Measurements from ENCODE around the gene ZBTB34.

Gene ZBTB34

GRCh38 chr9:126836216-126836615 lies 24.2 kb upstream of the ZBTB34 start:
- Histone ChIP-seq H3K79me1 (ENCODE audit: low read depth, low read length) (no peaks in the 10 kb centered on the region), H3K9ac (ENCODE audit: low read depth, low read length, poor library complexity) (no peak overlapping the region), H3K27ac (replicated peaks; ENCODE audit: low read length) (no peak overlapping the region), H2AFZ (ENCODE audit: low read length) (no peak overlapping the region), H3K23ac (ENCODE audit: low read depth, low read length, poor library complexity) (no peak overlapping the region), H3K4me2 (ENCODE audit: insufficient read depth, low read length, poor library complexity, severe bottlenecking) (no peak overlapping the region), H3K9me3 (replicated peaks in 1 of 2; ENCODE audit: control insufficient read depth in 2 of 2, insufficient read depth in 1 of 2, low read depth in 1 of 2, low read length in 2 of 2) (no peaks in the 10 kb centered on the region), H3K27me3 (ENCODE audit: control insufficient read depth in 3 of 3, insufficient read depth in 3 of 3, low read depth in 1 of 3, low read length in 3 of 3) (no peaks in the 10 kb centered on the region), H2BK15ac (ENCODE audit: low read length) (no peak overlapping the region), H3K36me3 (replicated peaks in 1 of 2; ENCODE audit: control insufficient read depth in 2 of 2, insufficient read depth in 2 of 2, low read length in 2 of 2) (peaks cover 19 to 65% of the 10 kb centered on the region in 2 donors), H2BK12ac (ENCODE audit: low read length) (no peak overlapping the region), H2BK5ac (ENCODE audit: low read length) (no peak overlapping the region), H2BK120ac (ENCODE audit: low read depth, low read length) (no peak overlapping the region), H3K4me3 (ENCODE audit: low read length in 2 of 2) (no peak overlapping the region), H3K14ac (ENCODE audit: low read length) (no peak overlapping the region), H3K18ac (ENCODE audit: low read length) (no peak overlapping the region), H3K4me1 (ENCODE audit: control insufficient read depth in 2 of 2, insufficient read depth in 1 of 2, low read depth in 1 of 2, low read length in 2 of 2) (no peaks in the 10 kb centered on the region), H4K8ac (ENCODE audit: low read depth, low read length) (no peak overlapping the region), H2AK5ac (ENCODE audit: low read depth, low read length) (no peak overlapping the region), H3K4ac (ENCODE audit: low read length) (no peak overlapping the region), H4K91ac (ENCODE audit: low read depth, low read length, poor library complexity) (no peak overlapping the region)
- WGBS, 2 donors (ENCODE audit: extremely low coverage in 2 of 2, insufficient read length in 2 of 2, insufficient replicate concordance in 1 of 2), result no CpG with 5 or more reads among the region's 2 CpGs
- DNase-seq (ENCODE audit: low spot score), result no peak

- H3K23ac ChIP-seq (ENCODE audit: low read depth, low read length, poor library complexity), result no peak overlapping the region
- H3K18ac ChIP-seq (ENCODE audit: low read length), result no peak overlapping the region
- no peaks in the 10 kb centered on the region for H3K79me1 ChIP-seq (ENCODE audit: low read depth, low read length)
- DNase-seq (ENCODE audit: low spot score), result no peak
- no peak overlapping the region for H3K14ac ChIP-seq (ENCODE audit: low read length)
- H3K27me3 ChIP-seq (ENCODE audit: control insufficient read depth in 3 of 3, insufficient read depth in 3 of 3, low read depth in 1 of 3, low read length in 3 of 3), result no peaks in the 10 kb centered on the region
- H4K8ac ChIP-seq (ENCODE audit: low read depth, low read length), result no peak overlapping the region
- H2BK120ac ChIP-seq (ENCODE audit: low read depth, low read length), result no peak overlapping the region
- no peak overlapping the region for H3K27ac ChIP-seq (replicated peaks; ENCODE audit: low read length)
- H3K36me3 ChIP-seq (replicated peaks in 1 of 2; ENCODE audit: control insufficient read depth in 2 of 2, insufficient read depth in 2 of 2, low read length in 2 of 2), result peaks cover 9 to 50% of the 10 kb centered on the region in 2 donors
- H2BK12ac ChIP-seq (ENCODE audit: low read length), result no peak overlapping the region
- H3K4me2 ChIP-seq (ENCODE audit: insufficient read depth, low read length, poor library complexity, severe bottlenecking), result no peak overlapping the region
- no peak overlapping the region for H4K91ac ChIP-seq (ENCODE audit: low read depth, low read length, poor library complexity)
- no peaks in the 10 kb centered on the region for H3K9me3 ChIP-seq (replicated peaks in 1 of 2; ENCODE audit: control insufficient read depth in 2 of 2, insufficient read depth in 1 of 2, low read depth in 1 of 2, low read length in 2 of 2)
- H2AFZ ChIP-seq (ENCODE audit: low read length), result no peak overlapping the region
- H3K4me1 ChIP-seq (ENCODE audit: control insufficient read depth in 2 of 2, insufficient read depth in 1 of 2, low read depth in 1 of 2, low read length in 2 of 2), result no peaks in the 10 kb centered on the region
- H2AK5ac ChIP-seq (ENCODE audit: low read depth, low read length), result no peak overlapping the region
- no peak overlapping the region for H3K4ac ChIP-seq (ENCODE audit: low read length)
- H2BK5ac ChIP-seq (ENCODE audit: low read length), result no peak overlapping the region
- H2BK15ac ChIP-seq (ENCODE audit: low read length), result no peak overlapping the region
- WGBS, 2 donors (ENCODE audit: extremely low coverage in 2 of 2, insufficient read length in 2 of 2, insufficient replicate concordance in 1 of 2), result no CpG with 5 or more reads among the region's 7 CpGs
- no peak overlapping the region for H3K4me3 ChIP-seq (ENCODE audit: low read length in 2 of 2)
- H3K9ac ChIP-seq (ENCODE audit: low read depth, low read length, poor library complexity), result no peak overlapping the region
Measured at GRCh38 chr9:126838055-126838811, 22.2 kb upstream of the ZBTB34 start.

DNA sequence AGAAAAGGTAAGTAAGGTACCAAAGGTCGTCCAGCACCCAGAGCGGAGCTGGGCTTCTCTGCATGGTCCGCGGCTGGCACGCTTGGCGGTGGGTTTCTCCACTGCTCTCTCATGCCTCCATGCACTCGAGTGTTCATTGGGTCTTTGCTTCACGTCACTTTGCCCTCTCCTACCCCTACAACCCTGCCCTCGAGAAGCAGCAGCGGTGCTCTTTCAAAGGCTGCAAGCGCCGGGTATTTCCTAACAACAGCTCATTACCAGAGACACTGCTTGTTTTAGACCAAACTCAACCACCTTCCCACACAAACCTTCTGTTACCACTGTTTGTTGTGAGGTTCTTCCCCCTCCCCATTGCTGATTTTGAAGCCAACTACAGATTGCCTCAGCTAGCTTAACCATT lies 21.5 kb upstream of the ZBTB34 start:
- no peak overlapping the region for H3K14ac ChIP-seq (ENCODE audit: low read length)
- H3K4me1 ChIP-seq (ENCODE audit: control insufficient read depth in 2 of 2, insufficient read depth in 1 of 2, low read depth in 1 of 2, low read length in 2 of 2), result no peaks in the 10 kb centered on the region
- peak overlapping the region; percentile 70 for H3K9ac ChIP-seq (ENCODE audit: low read depth, low read length, poor library complexity)
- DNase-seq (ENCODE audit: low spot score), result no peak
- H3K79me1 ChIP-seq (ENCODE audit: low read depth, low read length), result no peaks in the 10 kb centered on the region
- no peak overlapping the region for H4K91ac ChIP-seq (ENCODE audit: low read depth, low read length, poor library complexity)
- no peaks in the 10 kb centered on the region for H3K9me3 ChIP-seq (replicated peaks in 1 of 2; ENCODE audit: control insufficient read depth in 2 of 2, insufficient read depth in 1 of 2, low read depth in 1 of 2, low read length in 2 of 2)
- no peak overlapping the region for H3K4ac ChIP-seq (ENCODE audit: low read length)
- no peak overlapping the region for H3K4me2 ChIP-seq (ENCODE audit: insufficient read depth, low read length, poor library complexity, severe bottlenecking)
- H3K23ac ChIP-seq (ENCODE audit: low read depth, low read length, poor library complexity), result no peak overlapping the region
- H3K27me3 ChIP-seq (ENCODE audit: control insufficient read depth in 3 of 3, insufficient read depth in 3 of 3, low read depth in 1 of 3, low read length in 3 of 3), result no peaks in the 10 kb centered on the region
- no peak overlapping the region for H2BK15ac ChIP-seq (ENCODE audit: low read length)
- no peak overlapping the region for H3K27ac ChIP-seq (replicated peaks; ENCODE audit: low read length)
- H3K4me3 ChIP-seq (ENCODE audit: low read length in 2 of 2), result no peak overlapping the region
- no peak overlapping the region for H4K8ac ChIP-seq (ENCODE audit: low read depth, low read length)
- no peak overlapping the region for H2BK5ac ChIP-seq (ENCODE audit: low read length)
- H3K36me3 ChIP-seq (replicated peaks in 1 of 2; ENCODE audit: control insufficient read depth in 2 of 2, insufficient read depth in 2 of 2, low read length in 2 of 2), result peaks cover 6 to 44% of the 10 kb centered on the region in 2 donors
- no peak overlapping the region for H2BK12ac ChIP-seq (ENCODE audit: low read length)
- no peak overlapping the region for H2BK120ac ChIP-seq (ENCODE audit: low read depth, low read length)
- no peak overlapping the region for H3K18ac ChIP-seq (ENCODE audit: low read length)
- WGBS, 2 donors (ENCODE audit: extremely low coverage in 2 of 2, insufficient read length in 2 of 2, insufficient replicate concordance in 1 of 2), result no CpG with 5 or more reads among the region's 12 CpGs
- H2AFZ ChIP-seq (ENCODE audit: low read length), result no peak overlapping the region
- no peak overlapping the region for H2AK5ac ChIP-seq (ENCODE audit: low read depth, low read length)

- peaks cover 4 to 40% of the 10 kb centered on the region in 2 donors for H3K36me3 ChIP-seq (replicated peaks in 1 of 2; ENCODE audit: control insufficient read depth in 2 of 2, insufficient read depth in 2 of 2, low read length in 2 of 2)
- H4K91ac ChIP-seq (ENCODE audit: low read depth, low read length, poor library complexity), result no peak overlapping the region
- no peak overlapping the region for H3K4me3 ChIP-seq (ENCODE audit: low read length in 2 of 2)
- H3K27me3 ChIP-seq (ENCODE audit: control insufficient read depth in 3 of 3, insufficient read depth in 3 of 3, low read depth in 1 of 3, low read length in 3 of 3), result no peaks in the 10 kb centered on the region
- H3K27ac ChIP-seq (replicated peaks; ENCODE audit: low read length), result no peak overlapping the region
- no peak overlapping the region for H3K4me2 ChIP-seq (ENCODE audit: insufficient read depth, low read length, poor library complexity, severe bottlenecking)
- no peak overlapping the region for H4K8ac ChIP-seq (ENCODE audit: low read depth, low read length)
- no peak overlapping the region for H2BK12ac ChIP-seq (ENCODE audit: low read length)
- no peak overlapping the region for H3K9ac ChIP-seq (ENCODE audit: low read depth, low read length, poor library complexity)
- H3K23ac ChIP-seq (ENCODE audit: low read depth, low read length, poor library complexity), result peak overlapping the region; percentile 39
- H3K79me1 ChIP-seq (ENCODE audit: low read depth, low read length), result no peaks in the 10 kb centered on the region
- H3K14ac ChIP-seq (ENCODE audit: low read length), result no peak overlapping the region
- no peaks in the 10 kb centered on the region for H3K9me3 ChIP-seq (replicated peaks in 1 of 2; ENCODE audit: control insufficient read depth in 2 of 2, insufficient read depth in 1 of 2, low read depth in 1 of 2, low read length in 2 of 2)
- no peak overlapping the region for H2BK15ac ChIP-seq (ENCODE audit: low read length)
- H3K18ac ChIP-seq (ENCODE audit: low read length), result no peak overlapping the region
- no peak for DNase-seq (ENCODE audit: low spot score)
- H2BK120ac ChIP-seq (ENCODE audit: low read depth, low read length), result no peak overlapping the region
- no peak overlapping the region for H3K4ac ChIP-seq (ENCODE audit: low read length)
- H3K4me1 ChIP-seq (ENCODE audit: control insufficient read depth in 2 of 2, insufficient read depth in 1 of 2, low read depth in 1 of 2, low read length in 2 of 2), result no peaks in the 10 kb centered on the region
- WGBS, 2 donors (ENCODE audit: extremely low coverage in 2 of 2, insufficient read length in 2 of 2, insufficient replicate concordance in 1 of 2), result no CpG with 5 or more reads among the region's 8 CpGs
- no peak overlapping the region for H2AK5ac ChIP-seq (ENCODE audit: low read depth, low read length)
- H2BK5ac ChIP-seq (ENCODE audit: low read length), result no peak overlapping the region
- no peak overlapping the region for H2AFZ ChIP-seq (ENCODE audit: low read length)
Measured at GRCh38 chr9:126839301-126839700, 21.1 kb upstream of the ZBTB34 start.
